Measurements from ENCODE around the gene ARHGAP24. TPM values are rescaled to one million over a fixed set of nuclear protein-coding genes. Genes with fewer than 3 reads are reported as not detected.

ARHGAP24 gene
- total and polyA plus RNA-seq, 2 of the 13 experiments (the other 11 are each of a cell fraction or from before 2014, with no cell fraction given) = 0.07 to 0.55 TPM

- ChIA-PET CTCF (ENCODE audit: low intra/inter-chr PET ratio, low total read pairs) (no interaction called here), POLR2A (no interaction called here)
- intact Hi-C loops (cut with micrococcal nuclease; ENCODE audit: unreplicated experiment) (no loop called here), in situ Hi-C loops (cut with HindIII; ENCODE audit: extremely low pct_ligation_motif_present, low pct_unique_long_range_greater_than_20kb) (no loop called here)
- WGBS (ENCODE audit: low lambda C conversion rate) = 11% methylated on average over 1 of the region's 1 CpG
- no peaks in the 10 kb centered on the region for H3K36me3 ChIP-seq (replicated peaks in 1 of 2; ENCODE audit: control insufficient read depth in 1 of 2, insufficient read depth in 2 of 2, low read length in 2 of 2)
- DNase-seq (ENCODE audit: low spot score) (no peak), ATAC-seq (no peak), FAIRE-seq (no peak)
- no peaks in the 10 kb centered on the region for H3K79me2 ChIP-seq (ENCODE audit: insufficient read depth, low read length)
- H3K27me3 ChIP-seq (ENCODE audit: control insufficient read depth in 1 of 2, insufficient read depth in 2 of 2, low read length in 2 of 2) = no peaks in the 10 kb centered on the region
- H2AFZ ChIP-seq (ENCODE audit: low read length) = no peak overlapping the region
- no peak overlapping the region for H3K9ac ChIP-seq (ENCODE audit: insufficient read depth, low read depth, low read length)
- no TSS peak for BruUV-seq (replicated peaks)
- no peaks in the 10 kb centered on the region for H4K20me1 ChIP-seq (ENCODE audit: insufficient read depth, low read length)
- TF ChIP-seq ZNF264 (CRISPR knock-in tag; IDR thresholded peaks at IDR 0.05) (no peak), ZBTB46 (CRISPR knock-in tag; IDR thresholded peaks at IDR 0.05; ENCODE audit: borderline replicate concordance) (no peak), ELK4 (CRISPR knock-in tag; IDR thresholded peaks at IDR 0.05; ENCODE audit: borderline replicate concordance) (no peak), DMTF1 (CRISPR knock-in tag; IDR thresholded peaks at IDR 0.05) (no peak), YY1 (IDR thresholded peaks at IDR 0.05; ENCODE audit: insufficient read depth, insufficient replicate concordance, low read depth, low read length) (no peak), ZFP1 (CRISPR knock-in tag; IDR thresholded peaks at IDR 0.05) (no peak)
- H3K4me1 ChIP-seq (ENCODE audit: insufficient read depth, low read length) = no peaks in the 10 kb centered on the region
- no peaks in the 10 kb centered on the region for H3K9me3 ChIP-seq (ENCODE audit: low read length)
- H3K4me3 ChIP-seq (replicated peaks in 1 of 3; ENCODE audit: insufficient read depth in 1 of 3, low read depth in 2 of 3, low read length in 3 of 3) = no peak overlapping the region
- no peak overlapping the region for H3K4me2 ChIP-seq (ENCODE audit: low read depth, low read length)
- H3K27ac ChIP-seq (ENCODE audit: extremely low read length, insufficient read depth, low read length) = no peak overlapping the region
Observed at GRCh38 chr4:85515701-85516100, 40.8 kb downstream of the ARHGAP24 start.

Measured in HepG2 (cell line).